ENCODE data around the gene WNT5B. TPM values are rescaled to one million over a fixed set of nuclear protein-coding genes. Genes with fewer than 3 reads are reported as not detected.
A peak's percentile ranks its signal among the peaks of the same experiment; 100 is the strongest.

Gene WNT5B
- total RNA-seq, 1 experiment from 2014 or later, result 4.4 TPM

DNA sequence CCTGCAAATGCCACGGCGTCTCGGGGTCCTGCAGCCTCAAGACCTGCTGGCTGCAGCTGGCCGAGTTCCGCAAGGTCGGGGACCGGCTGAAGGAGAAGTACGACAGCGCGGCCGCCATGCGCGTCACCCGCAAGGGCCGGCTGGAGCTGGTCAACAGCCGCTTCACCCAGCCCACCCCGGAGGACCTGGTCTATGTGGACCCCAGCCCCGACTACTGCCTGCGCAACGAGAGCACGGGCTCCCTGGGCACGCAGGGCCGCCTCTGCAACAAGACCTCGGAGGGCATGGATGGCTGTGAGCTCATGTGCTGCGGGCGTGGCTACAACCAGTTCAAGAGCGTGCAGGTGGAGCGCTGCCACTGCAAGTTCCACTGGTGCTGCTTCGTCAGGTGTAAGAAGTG is 16.8 kb downstream of the WNT5B start:
- Histone ChIP-seq H3K4me3 (ENCODE audit: insufficient read depth, low read depth, low read length) (no peak overlapping the region), H3K27me3 (ENCODE audit: control insufficient read depth, insufficient read depth, low read length) (no peaks in the 10 kb centered on the region), H3K36me3 (replicated peaks; ENCODE audit: control insufficient read depth, insufficient read depth, low read length) (no peaks in the 10 kb centered on the region)
- DNase-seq, result no peak

DNA sequence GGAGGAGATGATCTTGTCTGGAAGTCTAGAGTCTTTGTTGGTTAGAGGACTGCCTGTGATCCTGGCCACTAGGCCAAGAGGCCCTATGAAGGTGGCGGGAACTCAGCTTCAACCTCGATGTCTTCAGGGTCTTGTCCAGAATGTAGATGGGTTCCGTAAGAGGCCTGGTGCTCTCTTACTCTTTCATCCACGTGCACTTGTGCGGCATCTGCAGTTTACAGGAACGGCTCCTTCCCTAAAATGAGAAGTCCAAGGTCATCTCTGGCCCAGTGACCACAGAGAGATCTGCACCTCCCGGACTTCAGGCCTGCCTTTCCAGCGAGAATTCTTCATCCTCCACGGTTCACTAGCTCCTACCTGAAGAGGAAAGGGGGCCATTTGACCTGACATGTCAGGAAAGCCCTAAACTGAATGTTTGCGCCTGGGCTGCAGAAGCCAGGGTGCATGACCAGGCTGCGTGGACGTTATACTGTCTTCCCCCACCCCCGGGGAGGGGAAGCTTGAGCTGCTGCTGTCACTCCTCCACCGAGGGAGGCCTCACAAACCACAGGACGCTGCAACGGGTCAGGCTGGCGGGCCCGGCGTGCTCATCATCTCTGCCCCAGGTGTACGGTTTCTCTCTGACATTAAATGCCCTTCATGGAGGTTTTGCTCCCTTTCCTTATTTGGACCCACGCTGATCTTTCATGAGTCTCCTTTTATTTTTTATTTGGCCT is 17.7 kb downstream of the WNT5B start:
- no peak overlapping the region for H3K4me3 ChIP-seq (ENCODE audit: insufficient read depth, low read depth, low read length)
- no peaks in the 10 kb centered on the region for H3K36me3 ChIP-seq (replicated peaks; ENCODE audit: control insufficient read depth, insufficient read depth, low read length)
- H3K27me3 ChIP-seq (ENCODE audit: control insufficient read depth, insufficient read depth, low read length), result no peaks in the 10 kb centered on the region
- DNase-seq, result no peak

DNA sequence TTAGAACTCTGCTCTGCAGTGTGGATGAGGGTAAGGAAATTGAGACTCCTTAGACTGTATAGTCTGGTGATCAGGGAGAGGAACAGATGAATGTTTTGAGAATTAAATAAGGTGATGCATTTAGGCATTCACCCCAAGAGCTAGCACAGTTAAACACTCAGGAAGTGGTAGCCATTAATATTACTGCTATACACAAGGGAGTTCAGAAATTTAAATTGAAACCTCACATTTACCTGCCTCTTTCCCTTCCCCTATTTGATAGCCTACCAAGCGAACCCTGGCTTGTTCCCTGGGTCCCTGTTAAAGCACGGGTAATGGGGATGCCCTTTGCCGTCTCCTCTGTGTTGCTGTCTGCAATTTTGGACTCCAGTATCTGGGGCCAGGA is 18.2 kb downstream of the WNT5B start:
- Histone ChIP-seq H3K36me3 (replicated peaks; ENCODE audit: control insufficient read depth, insufficient read depth, low read length) (no peaks in the 10 kb centered on the region), H3K27me3 (ENCODE audit: control insufficient read depth, insufficient read depth, low read length) (no peaks in the 10 kb centered on the region), H3K4me3 (ENCODE audit: insufficient read depth, low read depth, low read length) (no peak overlapping the region)
- DNase-seq, result no peak

DNA sequence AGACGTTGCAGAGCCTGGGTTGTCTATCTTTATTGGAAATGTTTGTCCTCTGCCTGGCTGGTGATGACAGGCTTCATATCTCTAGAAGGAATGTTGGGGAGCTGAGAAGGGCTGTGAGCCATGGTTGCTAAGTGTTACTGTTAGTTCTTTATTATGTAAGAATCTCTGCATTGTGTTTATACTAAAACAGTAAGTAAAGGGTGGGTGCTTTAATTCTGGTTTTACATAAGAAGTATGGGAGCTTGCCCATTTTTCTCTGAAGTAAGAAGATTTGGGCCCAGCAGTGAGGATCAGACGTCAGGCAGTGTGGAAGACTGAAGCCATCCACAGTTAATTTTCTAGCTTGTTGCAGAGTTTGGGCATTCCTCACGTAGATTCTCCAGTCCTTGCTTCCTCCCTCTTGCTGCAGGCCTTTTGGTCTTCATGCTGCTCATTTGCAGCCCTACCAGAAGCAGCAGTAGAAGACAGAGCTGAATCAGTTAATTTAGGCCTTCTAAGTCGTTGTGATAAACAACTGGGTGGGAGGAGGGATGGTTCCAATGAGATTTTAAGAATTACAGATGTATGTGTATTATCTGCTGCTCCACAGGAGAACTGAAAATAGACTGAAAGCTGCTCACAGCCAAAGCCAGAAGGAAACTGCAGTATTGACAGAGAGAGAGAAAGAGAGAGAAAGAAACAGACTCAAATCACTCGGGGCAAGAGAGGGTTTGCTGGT is 21.4 kb downstream of the WNT5B start:
- no peak for DNase-seq
- Histone ChIP-seq H3K4me3 (ENCODE audit: insufficient read depth, low read depth, low read length) (no peak overlapping the region), H3K36me3 (replicated peaks; ENCODE audit: control insufficient read depth, insufficient read depth, low read length) (no peaks in the 10 kb centered on the region), H3K27me3 (ENCODE audit: control insufficient read depth, insufficient read depth, low read length) (no peaks in the 10 kb centered on the region)

DNA sequence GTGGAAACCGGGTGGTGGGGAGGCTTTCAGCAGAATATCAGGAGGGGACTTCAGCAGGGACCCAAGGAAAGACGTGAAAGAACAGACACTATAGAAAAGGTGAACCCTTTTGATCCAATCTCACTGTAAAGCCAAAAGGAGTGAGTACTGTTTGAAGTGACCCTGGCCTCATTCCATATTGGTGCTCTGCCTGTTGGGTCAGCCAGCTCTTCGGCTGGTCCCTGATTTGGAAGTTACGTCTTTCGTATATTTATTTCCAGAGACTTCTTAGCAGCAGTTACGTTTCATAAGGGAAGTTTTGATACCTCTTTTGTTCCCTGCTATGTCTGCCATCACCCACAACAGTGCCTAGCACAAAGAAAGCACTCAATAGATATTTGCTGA is 21.9 kb downstream of the WNT5B start:
- no peak for DNase-seq

DNA sequence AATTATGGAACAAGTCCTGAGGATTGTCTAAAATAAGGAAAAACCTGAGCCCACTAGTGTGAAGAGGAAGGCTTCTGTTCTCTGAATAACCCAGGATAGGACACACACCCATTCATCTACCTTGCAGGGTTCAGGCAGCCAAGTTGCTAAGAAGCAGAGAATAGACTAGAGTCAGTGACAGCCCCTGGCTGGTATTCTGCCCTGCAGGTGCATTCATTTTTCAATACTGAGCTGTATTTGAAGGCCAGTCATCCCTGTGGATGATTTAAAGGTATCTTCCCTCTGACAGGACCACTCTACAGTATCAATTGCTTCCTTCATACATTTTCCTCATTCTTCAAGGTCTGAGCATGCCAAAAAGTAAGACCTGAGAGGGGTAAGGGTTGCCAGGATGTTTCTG is 22.9 kb downstream of the WNT5B start:
- Histone ChIP-seq H3K36me3 (replicated peaks; ENCODE audit: control insufficient read depth, insufficient read depth, low read length) (no peaks in the 10 kb centered on the region), H3K27me3 (ENCODE audit: control insufficient read depth, insufficient read depth, low read length) (0 out of 2 replicates have a peak, but pooled peaks cover 2% of the 10 kb centered on the region), H3K4me3 (ENCODE audit: insufficient read depth, low read depth, low read length) (no peak overlapping the region)
- no peak for DNase-seq

More for the DNA sequence above, 21.9 kb downstream of the WNT5B start:
- no peak overlapping the region for H3K4me3 ChIP-seq (ENCODE audit: insufficient read depth, low read depth, low read length)
- no peaks in the 10 kb centered on the region for H3K36me3 ChIP-seq (replicated peaks; ENCODE audit: control insufficient read depth, insufficient read depth, low read length)
- 0 out of 2 replicates have a peak, but pooled peaks cover under 1% of the 10 kb centered on the region for H3K27me3 ChIP-seq (ENCODE audit: control insufficient read depth, insufficient read depth, low read length)

DNA sequence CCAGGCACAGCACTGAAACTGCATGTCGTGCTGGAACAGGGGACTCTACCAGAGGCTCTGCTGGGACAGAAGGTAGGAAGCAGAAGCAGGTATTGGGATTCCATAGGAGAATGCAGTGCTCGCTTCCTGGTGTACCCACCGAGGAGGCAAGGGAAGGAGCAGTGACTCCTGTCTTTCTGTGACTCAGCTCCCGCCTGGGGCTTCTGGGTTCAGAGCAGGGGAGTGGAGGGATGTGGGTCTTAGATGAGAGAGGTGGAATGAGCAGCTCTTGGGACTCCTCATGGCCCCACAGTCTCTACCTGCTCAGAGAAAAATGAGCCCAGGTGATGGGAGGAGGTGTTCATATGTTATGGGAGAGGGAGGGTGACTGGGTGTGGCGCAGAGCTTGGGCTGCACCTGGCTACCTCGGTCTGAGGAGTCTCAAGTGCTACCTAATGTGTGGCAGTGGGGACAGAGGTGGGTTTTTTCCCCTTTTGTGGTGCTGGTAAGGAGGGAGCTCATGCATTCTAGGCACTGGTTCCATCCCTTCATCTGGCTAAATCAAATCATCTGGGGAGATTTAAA is 26.3 kb downstream of the WNT5B start:
- peak; percentile 17 for DNase-seq
- no peak overlapping the region for H3K4me3 ChIP-seq (ENCODE audit: insufficient read depth, low read depth, low read length)
- H3K36me3 ChIP-seq (replicated peaks; ENCODE audit: control insufficient read depth, insufficient read depth, low read length), result no peaks in the 10 kb centered on the region
- peaks cover 10% of the 10 kb centered on the region for H3K27me3 ChIP-seq (ENCODE audit: control insufficient read depth, insufficient read depth, low read length)

DNA sequence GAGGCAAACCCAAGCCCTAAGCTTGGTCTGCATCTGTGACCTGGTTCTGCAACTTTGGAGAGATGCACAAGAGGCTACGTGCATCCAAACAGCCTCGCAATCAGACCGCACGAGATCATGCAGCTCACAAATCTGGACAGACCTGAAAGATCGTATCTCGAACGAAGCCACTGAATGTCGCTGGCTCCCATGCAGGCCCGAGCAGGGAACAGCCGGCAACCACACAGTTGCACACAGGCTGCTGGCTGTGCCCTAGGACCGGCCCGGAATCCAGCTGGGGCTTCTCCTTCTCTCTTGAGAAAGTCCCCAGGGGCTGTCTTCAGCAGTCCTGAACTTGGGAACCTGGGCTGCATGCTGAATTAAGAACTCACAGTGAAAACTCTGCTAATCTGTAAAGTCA is 27.9 kb downstream of the WNT5B start:
- Histone ChIP-seq H3K4me3 (ENCODE audit: insufficient read depth, low read depth, low read length) (no peak overlapping the region), H3K27me3 (ENCODE audit: control insufficient read depth, insufficient read depth, low read length) (peaks cover 19% of the 10 kb centered on the region), H3K36me3 (replicated peaks; ENCODE audit: control insufficient read depth, insufficient read depth, low read length) (no peaks in the 10 kb centered on the region)
- DNase-seq, result peak; percentile 19

DNA sequence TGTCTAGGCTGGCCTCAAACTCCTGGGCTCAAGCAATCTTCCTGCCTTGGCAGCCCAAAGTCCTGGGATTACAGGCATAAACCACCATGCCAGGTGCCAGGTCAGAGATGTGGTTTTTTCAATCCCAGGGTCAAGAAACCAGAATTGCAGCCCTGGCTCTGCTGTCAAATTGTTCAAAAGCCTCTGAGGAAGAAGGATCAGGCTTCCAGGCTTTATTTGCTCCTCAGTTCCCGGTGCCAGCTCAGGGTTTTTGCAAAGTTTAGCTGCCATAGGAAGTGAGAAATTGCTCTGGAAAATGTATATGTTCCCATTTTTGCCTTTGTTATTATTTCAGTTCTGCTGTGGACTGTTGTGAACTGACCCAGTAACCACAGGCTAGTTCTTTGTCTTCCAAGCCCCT is 28.7 kb downstream of the WNT5B start:
- DNase-seq, result no peak
- no peak overlapping the region for H3K4me3 ChIP-seq (ENCODE audit: insufficient read depth, low read depth, low read length)
- peaks cover 20% of the 10 kb centered on the region for H3K27me3 ChIP-seq (ENCODE audit: control insufficient read depth, insufficient read depth, low read length)
- H3K36me3 ChIP-seq (replicated peaks; ENCODE audit: control insufficient read depth, insufficient read depth, low read length), result no peaks in the 10 kb centered on the region

DNA sequence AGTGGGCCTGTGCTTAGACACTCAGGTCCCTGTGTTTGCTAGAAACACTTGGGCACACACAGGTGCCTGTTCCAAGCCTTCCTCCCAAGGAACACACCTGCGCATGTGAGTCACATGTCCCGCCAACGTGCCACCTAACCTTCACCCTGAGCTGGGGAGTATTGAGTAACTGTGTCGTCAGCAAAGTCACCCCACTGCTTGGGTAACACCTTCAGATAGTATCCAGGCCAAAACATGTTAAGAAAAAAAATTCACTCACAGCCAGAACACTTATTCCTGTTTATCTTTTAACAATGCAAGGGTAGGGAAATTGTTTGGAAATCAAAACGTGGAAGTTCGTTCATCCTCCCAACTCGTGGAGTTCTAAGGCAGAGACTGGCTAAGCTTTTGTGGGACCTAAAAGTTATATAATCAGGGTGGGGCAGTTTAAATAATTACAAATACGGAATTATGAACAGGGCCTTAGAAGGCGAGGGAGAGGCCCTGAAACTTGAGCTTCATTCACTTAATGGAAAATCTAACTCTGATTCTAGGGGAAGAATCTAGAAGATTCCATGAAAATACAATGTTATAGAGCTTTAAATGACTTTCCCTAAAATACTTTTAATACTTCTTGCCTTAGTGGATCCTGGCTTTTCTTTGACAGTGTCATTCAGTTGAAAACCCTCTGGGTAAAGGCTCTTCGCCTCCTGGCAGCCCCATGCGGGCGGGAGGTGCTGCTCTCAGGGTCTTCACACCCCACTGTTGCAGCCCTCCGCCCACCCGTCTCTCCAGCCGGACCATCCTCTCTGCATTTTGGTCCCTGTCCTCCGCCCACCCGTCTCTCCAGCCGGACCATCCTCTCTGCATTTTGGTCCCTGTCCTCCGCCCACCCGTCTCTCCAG is 31.5 kb downstream of the WNT5B start:
- peak; percentile 58 for DNase-seq
- H3K36me3 ChIP-seq (replicated peaks; ENCODE audit: control insufficient read depth, insufficient read depth, low read length), result no peaks in the 10 kb centered on the region
- H3K27me3 ChIP-seq (ENCODE audit: control insufficient read depth, insufficient read depth, low read length), result peaks cover 28% of the 10 kb centered on the region
- no peak overlapping the region for H3K4me3 ChIP-seq (ENCODE audit: insufficient read depth, low read depth, low read length)

DNA sequence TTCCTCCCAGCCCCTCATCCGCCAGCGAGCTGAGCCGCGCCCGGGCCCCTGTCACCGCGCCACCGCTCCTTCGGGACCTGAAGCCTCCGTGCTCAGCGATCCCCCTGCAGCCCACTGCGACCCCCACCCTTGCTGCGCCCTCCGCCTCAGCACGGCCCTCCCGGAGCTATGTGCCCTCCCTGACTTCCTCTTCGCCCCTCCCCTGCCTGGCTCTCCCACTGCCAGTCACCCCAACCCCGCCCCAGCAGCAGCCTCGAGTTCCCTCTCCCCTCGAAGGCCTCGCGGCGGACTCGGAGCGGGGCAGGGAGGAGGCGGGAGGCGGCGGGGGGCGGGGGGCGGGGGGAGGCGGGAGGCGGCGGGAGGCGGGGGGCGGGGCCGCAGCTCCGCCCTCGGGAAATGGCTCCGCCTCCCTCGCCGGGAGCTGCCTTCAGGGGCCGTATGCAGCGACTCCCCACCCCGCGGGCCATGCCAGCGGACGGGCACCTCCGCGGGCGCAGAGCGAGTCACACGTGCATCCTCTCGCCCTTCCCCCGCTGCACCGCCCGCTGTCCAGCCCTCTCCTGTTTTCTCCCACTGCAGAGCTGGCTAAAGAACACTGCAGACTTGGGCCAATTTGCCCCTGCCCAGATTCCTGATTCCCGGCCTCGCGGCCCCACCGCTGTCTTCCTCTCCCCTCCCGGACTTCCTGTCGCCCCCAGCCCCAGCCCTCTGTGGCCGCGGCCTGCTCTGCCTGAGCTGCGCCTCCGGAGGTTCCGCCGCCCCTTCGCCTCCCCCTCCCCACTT is 32.7 kb downstream of the WNT5B start:
- Histone ChIP-seq H3K27me3 (ENCODE audit: control insufficient read depth, insufficient read depth, low read length) (peaks cover 26% of the 10 kb centered on the region), H3K4me3 (ENCODE audit: insufficient read depth, low read depth, low read length) (peak overlapping the region; percentile 74), H3K36me3 (replicated peaks; ENCODE audit: control insufficient read depth, insufficient read depth, low read length) (no peaks in the 10 kb centered on the region)
- DNase-seq, result peak; percentile 88

DNA sequence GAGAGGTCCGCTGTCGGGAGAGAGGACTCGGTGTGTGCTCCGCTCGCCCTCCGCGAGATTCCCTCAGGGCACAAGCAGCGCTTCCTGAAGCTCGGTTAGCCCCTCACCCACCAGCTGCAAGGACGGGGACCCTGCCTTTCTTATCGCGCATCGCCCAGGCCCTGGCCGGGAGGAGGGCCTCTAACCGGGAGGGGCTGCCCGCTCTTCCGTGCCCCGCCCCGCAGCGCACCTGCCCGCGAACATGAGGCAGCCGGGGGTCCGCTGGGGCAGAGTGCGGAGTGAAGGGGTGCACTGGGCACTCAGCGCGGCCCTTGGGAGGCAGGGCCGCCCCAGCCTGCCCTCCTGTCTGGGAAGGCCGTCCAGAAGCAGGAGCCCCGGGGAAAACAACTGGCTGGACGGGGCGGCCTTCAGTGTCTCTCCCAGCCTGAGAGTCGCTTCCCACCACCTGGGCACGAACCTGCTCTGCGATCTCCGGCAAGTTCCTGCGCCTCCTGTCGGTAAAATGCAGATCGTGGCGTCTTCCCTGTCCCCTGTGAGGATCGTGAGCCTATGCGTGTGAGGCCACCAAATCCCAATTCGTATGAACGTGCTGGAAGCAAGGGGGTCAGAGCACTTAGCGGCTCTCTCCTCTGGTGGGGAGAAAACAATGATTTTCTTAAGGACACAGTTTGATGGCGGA is 33.9 kb downstream of the WNT5B start:
- Histone ChIP-seq H3K27me3 (ENCODE audit: control insufficient read depth, insufficient read depth, low read length) (peaks cover 26% of the 10 kb centered on the region), H3K4me3 (ENCODE audit: insufficient read depth, low read depth, low read length) (peak overlapping the region; percentile 50), H3K36me3 (replicated peaks; ENCODE audit: control insufficient read depth, insufficient read depth, low read length) (no peaks in the 10 kb centered on the region)
- peak; percentile 92 for DNase-seq

DNA sequence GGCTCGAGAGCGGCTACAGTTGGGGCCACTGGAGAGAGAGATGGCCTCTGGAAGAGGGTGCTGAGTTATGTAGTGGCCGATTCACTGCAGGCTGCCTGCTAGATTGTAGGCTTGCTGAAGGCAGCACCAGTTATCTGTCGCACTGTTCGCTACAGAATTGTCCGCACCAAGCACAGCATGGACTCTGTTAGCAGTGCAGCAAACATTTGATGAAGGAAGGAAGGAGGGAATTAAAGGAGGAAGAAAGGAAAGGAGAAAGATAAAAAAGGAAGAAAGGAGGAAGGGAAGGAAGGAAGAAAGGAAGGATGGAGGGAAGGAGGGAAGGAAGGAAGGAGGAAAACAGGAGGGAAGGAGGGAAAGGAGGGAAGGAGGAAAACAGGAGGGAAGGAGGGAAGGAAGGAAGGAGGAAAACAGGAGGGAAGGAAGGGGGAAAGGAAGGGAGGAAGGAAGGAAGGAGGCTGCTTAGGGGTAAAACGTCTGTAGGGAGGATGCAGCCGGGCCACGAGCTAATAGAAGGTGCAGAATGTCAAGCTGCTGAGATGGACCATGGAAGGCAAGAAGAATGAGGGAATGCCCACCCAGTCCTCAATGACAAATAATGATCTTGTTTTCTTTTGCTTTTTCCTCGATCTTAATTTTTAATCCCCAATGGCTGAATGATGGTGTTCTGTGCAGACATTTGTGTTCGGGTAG is 34.6 kb downstream of the WNT5B start:
- Histone ChIP-seq H3K4me3 (ENCODE audit: insufficient read depth, low read depth, low read length) (0 out of 2 replicates have a peak overlapping the region, but pooled peaks have one; percentile 50), H3K36me3 (replicated peaks; ENCODE audit: control insufficient read depth, insufficient read depth, low read length) (no peaks in the 10 kb centered on the region), H3K27me3 (ENCODE audit: control insufficient read depth, insufficient read depth, low read length) (peaks cover 26% of the 10 kb centered on the region)
- DNase-seq, result no peak
